CD4-positive, CD25-positive, alpha-beta regulatory T cell (primary cell): ENCODE results near the gene SOCS3. TPM values are rescaled to one million over a fixed set of nuclear protein-coding genes. Genes with fewer than 3 reads are reported as not detected.
A peak's percentile ranks its signal among the peaks of the same experiment; 100 is the strongest.

Experiments
- ATAC-seq, 2 donors: fragments of 150-1000 bp; cut with Tn5 transposase; one replicate each; pipeline ENCODE4 v1.10.0; 2021; ENCODE audit warnings: low read depth in 2 of 2, moderate number of reproducible peaks in 2 of 2, moderate library complexity in 1 of 2
- DNase-seq, 3 donors: peaks; one replicate each; pipeline versions ENCODE4 v3.0.0 to v3.0.0-alpha.2; 2012 to 2022; ENCODE audit warnings: mixed read lengths in 1 of 3
- H3K27ac ChIP-seq: one replicate; pipeline ENCODE4 v1.7.0; 2013; ENCODE audit warnings: mild to moderate bottlenecking, low read length; ENCODE audit not compliant: insufficient read depth, poor library complexity, severe bottlenecking
- H3K27me3 ChIP-seq: one replicate; pipeline ENCODE4 v1.7.0; 2013; ENCODE audit warnings: low read length; ENCODE audit not compliant: control insufficient read depth, insufficient read depth
- H3K36me3 ChIP-seq: one replicate; pipeline ENCODE4 v1.7.0; 2013; ENCODE audit warnings: mild to moderate bottlenecking, low read length, moderate library complexity; ENCODE audit not compliant: control insufficient read depth, insufficient read depth
- H3K4me1 ChIP-seq: 2 replicates; pipeline ENCODE4 v1.7.0; 2013; ENCODE audit warnings: mild to moderate bottlenecking, low read length; ENCODE audit not compliant: insufficient read depth, control insufficient read depth, poor library complexity, severe bottlenecking
- H3K4me3 ChIP-seq: one replicate; pipeline ENCODE4 v1.7.0; 2013; ENCODE audit warnings: low read depth, mild to moderate bottlenecking, low read length, moderate library complexity
- H3K9me3 ChIP-seq, 2 experiments: 1 replicate in 1 of 2; 2 replicates in 1 of 2; pipeline ENCODE4 v1.7.0; 2013; ENCODE audit warnings: low read length in 2 of 2, mild to moderate bottlenecking in 1 of 2, moderate library complexity in 1 of 2; ENCODE audit not compliant: control insufficient read depth in 2 of 2
- H3K27ac Mint-ChIP-seq, 3 donors: one replicate each; pipeline ENCODE4 v1.8.0; 2020 to 2022; ENCODE audit warnings: mild to moderate bottlenecking in 3 of 3, mixed read lengths in 3 of 3, moderate library complexity in 2 of 3
- H3K27me3 Mint-ChIP-seq: one replicate; pipeline ENCODE4 v1.8.0; 2022; ENCODE audit warnings: mild to moderate bottlenecking, mixed read lengths
- H3K36me3 Mint-ChIP-seq: one replicate; pipeline ENCODE4 v1.8.0; 2020; ENCODE audit warnings: mixed read lengths
- H3K4me1 Mint-ChIP-seq, 4 donors: one replicate each; pipeline ENCODE4 v1.8.0; 2020 to 2022; ENCODE audit warnings: mixed read lengths in 4 of 4, mild to moderate bottlenecking in 1 of 4
- H3K4me3 Mint-ChIP-seq, 4 donors: one replicate each; pipeline ENCODE4 v1.8.0; 2020 to 2022; ENCODE audit warnings: mild to moderate bottlenecking in 4 of 4, mixed read lengths in 4 of 4, moderate library complexity in 3 of 4
- H3K9me3 Mint-ChIP-seq, 7 donors: one replicate each; pipeline ENCODE4 v1.8.0; 2020 to 2022; ENCODE audit warnings: mixed read lengths in 7 of 7, mild to moderate bottlenecking in 3 of 7, moderate library complexity in 2 of 7
- polyA plus RNA-seq, 4 donors: library from polyadenylated mRNA; unstranded; fragments of 300-500 nt; fragmentation: Illumina TruSeq; gene quantifications; one replicate each; pipeline ENCODE4 v1.2.3, GENCODE V29; 2021
- total RNA-seq: library from RNA; stranded (reverse); gene quantifications from one replicate; pipeline ENCODE4 v1.2.3, GENCODE V29; 2022

Gene SOCS3
- total and polyA plus RNA-seq, 5 donors from 2014 or later, result 26.4 to 218 (median 70.3) TPM

GRCh38 chr17:78327880-78328279 lies 32.0 kb downstream of the SOCS3 start:
- Mint-ChIP-seq H3K27ac (no peak overlapping the region), H3K4me1 (peaks cover 9 to 34% (median 18%) of the 10 kb centered on the region in 4 donors)
- H3K27ac ChIP-seq, result no peak overlapping the region

GRCh38 chr17:78325076-78325687 lies 34.7 kb downstream of the SOCS3 start:
- no peak overlapping the region for H3K4me3 ChIP-seq
- H3K4me1 ChIP-seq, result peaks cover 17% of the 10 kb centered on the region
- no peaks in the 10 kb centered on the region for H3K27me3 ChIP-seq
- H3K36me3 Mint-ChIP-seq, result no peaks in the 10 kb centered on the region
- H3K27ac Mint-ChIP-seq, result peak overlapping the region; percentile 92 to 96 (median 93)
- no peaks in the 10 kb centered on the region for H3K9me3 Mint-ChIP-seq
- no peaks in the 10 kb centered on the region for H3K9me3 ChIP-seq
- peaks cover 6 to 25% (median 12%) of the 10 kb centered on the region in 4 donors for H3K4me1 Mint-ChIP-seq
- DNase-seq (no peak), ATAC-seq (no peak)
- no peaks in the 10 kb centered on the region for H3K36me3 ChIP-seq
- H3K27ac ChIP-seq, result no peak overlapping the region
- no peaks in the 10 kb centered on the region for H3K27me3 Mint-ChIP-seq
- H3K4me3 Mint-ChIP-seq, result peak overlapping the region in 2 of 4 donors; percentile 73 to 86

More at GRCh38 chr17:78327880-78328279, 32.0 kb downstream of the SOCS3 start:
- Histone ChIP-seq H3K36me3 (no peaks in the 10 kb centered on the region), H3K27me3 (no peaks in the 10 kb centered on the region), H3K4me1 (peaks cover 25% of the 10 kb centered on the region), H3K4me3 (no peak overlapping the region), H3K9me3 (no peaks in the 10 kb centered on the region)
- no peak for DNase-seq
- Mint-ChIP-seq H3K4me3 (no peak overlapping the region), H3K9me3 (no peaks in the 10 kb centered on the region), H3K27me3 (no peaks in the 10 kb centered on the region), H3K36me3 (no peaks in the 10 kb centered on the region)
- no peak for ATAC-seq

- peak in 1 of 3 donors; percentile 49 for DNase-seq
- peaks cover 17% of the 10 kb centered on the region for H3K4me1 ChIP-seq
- H3K27ac Mint-ChIP-seq, result peak overlapping the region; percentile 92 to 96 (median 93)
- H3K27me3 Mint-ChIP-seq, result no peaks in the 10 kb centered on the region
- H3K4me3 ChIP-seq, result no peak overlapping the region
- no peaks in the 10 kb centered on the region for H3K27me3 ChIP-seq
- no peaks in the 10 kb centered on the region for H3K36me3 Mint-ChIP-seq
- peak overlapping the region in 2 of 4 donors; percentile 73 to 86 for H3K4me3 Mint-ChIP-seq
- no peaks in the 10 kb centered on the region for H3K9me3 ChIP-seq
- no peaks in the 10 kb centered on the region for H3K36me3 ChIP-seq
- ATAC-seq, result peak; percentile 59 to 65
- H3K9me3 Mint-ChIP-seq, result no peaks in the 10 kb centered on the region
- peaks cover 6 to 26% (median 12%) of the 10 kb centered on the region in 4 donors for H3K4me1 Mint-ChIP-seq
- H3K27ac ChIP-seq, result no peak overlapping the region
Observed at GRCh38 chr17:78324391-78325075, 35.3 kb downstream of the SOCS3 start.

- Histone ChIP-seq H3K4me3 (no peak overlapping the region), H3K9me3 (no peaks in the 10 kb centered on the region), H3K4me1 (peaks cover 17% of the 10 kb centered on the region), H3K27ac (no peak overlapping the region), H3K36me3 (no peaks in the 10 kb centered on the region), H3K27me3 (no peaks in the 10 kb centered on the region)
- peak overlapping the region in 2 of 4 donors; percentile 73 to 86 for H3K4me3 Mint-ChIP-seq
- ATAC-seq, result no peak
- peaks cover 6 to 23% (median 10%) of the 10 kb centered on the region in 4 donors for H3K4me1 Mint-ChIP-seq
- no peaks in the 10 kb centered on the region for H3K36me3 Mint-ChIP-seq
- no peak for DNase-seq
- peak overlapping the region; percentile 74 to 96 (median 92) for H3K27ac Mint-ChIP-seq
- H3K27me3 Mint-ChIP-seq, result no peaks in the 10 kb centered on the region
- H3K9me3 Mint-ChIP-seq, result no peaks in the 10 kb centered on the region
Observed at GRCh38 chr17:78323826-78324390, 36.0 kb downstream of the SOCS3 start.

- no peak overlapping the region for H3K27ac Mint-ChIP-seq
- no peak overlapping the region for H3K4me3 ChIP-seq
- no peaks in the 10 kb centered on the region for H3K36me3 Mint-ChIP-seq
- no peaks in the 10 kb centered on the region for H3K9me3 ChIP-seq
- H3K9me3 Mint-ChIP-seq, result no peaks in the 10 kb centered on the region
- no peak for DNase-seq
- H3K4me1 ChIP-seq, result peaks cover 17% of the 10 kb centered on the region
- no peak overlapping the region for H3K27ac ChIP-seq
- no peak overlapping the region for H3K4me3 Mint-ChIP-seq
- ATAC-seq, result no peak
- H3K27me3 Mint-ChIP-seq, result no peaks in the 10 kb centered on the region
- peaks cover 6 to 22% (median 8%) of the 10 kb centered on the region in 4 donors for H3K4me1 Mint-ChIP-seq
- H3K27me3 ChIP-seq, result no peaks in the 10 kb centered on the region
- no peaks in the 10 kb centered on the region for H3K36me3 ChIP-seq
Observed at GRCh38 chr17:78322858-78323455, 36.9 kb downstream of the SOCS3 start.

GRCh38 chr17:78322327-78322857 lies 37.5 kb downstream of the SOCS3 start:
- no peaks in the 10 kb centered on the region for H3K27me3 ChIP-seq
- ATAC-seq, result no peak
- DNase-seq, result no peak
- H3K9me3 ChIP-seq, result no peaks in the 10 kb centered on the region
- no peak overlapping the region for H3K27ac ChIP-seq
- Mint-ChIP-seq H3K27me3 (no peaks in the 10 kb centered on the region), H3K27ac (peak overlapping the region in 1 of 3 donors; percentile 20), H3K4me3 (no peak overlapping the region), H3K9me3 (no peaks in the 10 kb centered on the region), H3K4me1 (peaks cover 6 to 27% (median 9%) of the 10 kb centered on the region in 4 donors), H3K36me3 (no peaks in the 10 kb centered on the region)
- H3K4me3 ChIP-seq, result no peak overlapping the region
- no peaks in the 10 kb centered on the region for H3K36me3 ChIP-seq
- peaks cover 17% of the 10 kb centered on the region for H3K4me1 ChIP-seq

GRCh38 chr17:78318843-78319242 lies 41.0 kb downstream of the SOCS3 start:
- no peaks in the 10 kb centered on the region for H3K36me3 Mint-ChIP-seq
- peaks cover 13% of the 10 kb centered on the region for H3K27me3 Mint-ChIP-seq
- Histone ChIP-seq H3K27me3 (no peaks in the 10 kb centered on the region), H3K27ac (no peak overlapping the region), H3K4me3 (no peak overlapping the region), H3K36me3 (no peaks in the 10 kb centered on the region), H3K4me1 (peaks cover 31% of the 10 kb centered on the region), H3K9me3 (no peaks in the 10 kb centered on the region)
- H3K9me3 Mint-ChIP-seq, result no peaks in the 10 kb centered on the region
- no peak overlapping the region for H3K4me3 Mint-ChIP-seq
- no peak for ATAC-seq
- H3K27ac Mint-ChIP-seq, result peak overlapping the region in 1 of 3 donors; percentile 20
- DNase-seq, result no peak
- H3K4me1 Mint-ChIP-seq, result peaks cover 8 to 44% (median 18%) of the 10 kb centered on the region in 4 donors
